PC-3 (cell line): Measurements from ENCODE around the gene PARD6A.

Source experiments
- CTCF ChIP-seq: fragments of 300-600 bp; sonication (generic); conservative IDR thresholded peaks from 2 replicates; pipeline ENCODE4 v1.5.1; 2017; ENCODE audit warnings: antibody characterized with exemption, low read depth, mild to moderate bottlenecking, low read length
- EZH2 ChIP-seq: fragments of 300-600 bp; sonication (generic); IDR thresholded peaks from one replicate; pipeline ENCODE4 v1.6.1; 2017; ENCODE audit warnings: antibody characterized with exemption, mild to moderate bottlenecking, low read length; ENCODE audit not compliant: unreplicated experiment

DNA sequence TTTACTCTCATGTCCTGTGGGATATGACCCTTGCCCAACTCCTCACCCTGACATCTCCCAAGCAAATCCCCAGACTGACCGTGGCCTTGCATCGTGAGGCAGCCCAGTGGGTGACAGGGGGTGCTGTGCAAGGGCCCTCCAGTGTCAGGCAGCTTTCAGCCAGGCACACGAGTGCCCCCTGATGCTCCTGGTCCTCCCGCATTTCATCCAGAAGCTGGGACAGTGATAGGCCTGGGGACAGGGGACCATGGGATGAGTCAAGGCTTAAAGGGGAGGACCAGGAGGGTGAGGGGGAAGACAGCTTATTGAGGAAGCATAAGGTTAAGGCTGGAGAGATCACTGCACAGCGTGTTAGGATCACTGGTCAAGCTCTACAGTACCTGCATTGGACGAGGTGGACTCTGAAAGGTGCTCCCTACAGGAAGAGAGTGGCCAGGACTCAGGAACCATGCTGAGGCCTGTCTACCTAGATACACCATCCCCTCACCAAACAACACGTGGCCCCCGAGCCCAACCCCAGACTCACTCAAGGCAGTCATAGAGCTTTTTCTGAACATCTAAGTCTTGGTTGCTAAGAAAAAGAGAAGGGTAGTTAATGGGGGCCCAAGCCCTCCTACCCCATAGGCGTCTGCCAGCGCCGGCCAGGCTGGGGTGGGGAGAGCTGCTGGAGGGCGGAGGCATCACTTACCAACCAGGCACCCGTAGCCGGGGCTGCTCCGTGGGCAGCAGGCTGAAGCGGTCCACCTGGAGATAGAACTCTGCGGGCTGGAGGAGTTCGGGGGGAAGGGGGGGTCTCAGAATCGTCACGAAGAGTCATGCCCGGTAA lies 1.7 kb upstream of the PARD6A start:
- TF ChIP-seq CTCF, result no peak
- no peak for TF ChIP-seq EZH2
